ENCODE data around the gene POU2F1.

POU2F1 gene

GRCh38 chr1:167472752-167473521 is 252.3 kb downstream of the POU2F1 start:
- DNase-seq (ENCODE audit: low read depth) = no peak
- TF ChIP-seq, protein P1, sequence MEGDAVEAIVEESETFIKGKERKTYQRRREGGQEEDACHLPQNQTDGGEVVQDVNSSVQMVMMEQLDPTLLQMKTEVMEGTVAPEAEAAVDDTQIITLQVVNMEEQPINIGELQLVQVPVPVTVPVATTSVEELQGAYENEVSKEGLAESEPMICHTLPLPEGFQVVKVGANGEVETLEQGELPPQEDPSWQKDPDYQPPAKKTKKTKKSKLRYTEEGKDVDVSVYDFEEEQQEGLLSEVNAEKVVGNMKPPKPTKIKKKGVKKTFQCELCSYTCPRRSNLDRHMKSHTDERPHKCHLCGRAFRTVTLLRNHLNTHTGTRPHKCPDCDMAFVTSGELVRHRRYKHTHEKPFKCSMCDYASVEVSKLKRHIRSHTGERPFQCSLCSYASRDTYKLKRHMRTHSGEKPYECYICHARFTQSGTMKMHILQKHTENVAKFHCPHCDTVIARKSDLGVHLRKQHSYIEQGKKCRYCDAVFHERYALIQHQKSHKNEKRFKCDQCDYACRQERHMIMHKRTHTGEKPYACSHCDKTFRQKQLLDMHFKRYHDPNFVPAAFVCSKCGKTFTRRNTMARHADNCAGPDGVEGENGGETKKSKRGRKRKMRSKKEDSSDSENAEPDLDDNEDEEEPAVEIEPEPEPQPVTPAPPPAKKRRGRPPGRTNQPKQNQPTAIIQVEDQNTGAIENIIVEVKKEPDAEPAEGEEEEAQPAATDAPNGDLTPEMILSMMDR (conservative IDR thresholded peaks at IDR 0.05; ENCODE audit: low read depth, low read length) = no peak
- H3K4me3 ChIP-seq (ENCODE audit: low read depth, low read length) = no peak overlapping the region

- H3K4me3 ChIP-seq (ENCODE audit: low read depth, low read length) = no peak overlapping the region
- no peak for DNase-seq (ENCODE audit: low read depth)
- TF ChIP-seq, protein P1 (conservative IDR thresholded peaks at IDR 0.05; ENCODE audit: low read depth, low read length) = no peak
These were observed 253.1 kb downstream of the POU2F1 start for GRCh38 chr1:167473761-167474160.

GRCh38 chr1:167474191-167474641 is 253.5 kb downstream of the POU2F1 start:
- TF ChIP-seq, protein P1 (conservative IDR thresholded peaks at IDR 0.05; ENCODE audit: low read depth, low read length) = no peak
- H3K4me3 ChIP-seq (ENCODE audit: low read depth, low read length) = no peak overlapping the region
- no peak for DNase-seq (ENCODE audit: low read depth)

- TF ChIP-seq, protein P1 (conservative IDR thresholded peaks at IDR 0.05; ENCODE audit: low read depth, low read length) = no peak
- no peak for DNase-seq (ENCODE audit: low read depth)
These were observed 255.4 kb downstream of the POU2F1 start for GRCh38 chr1:167476061-167476460.

More at GRCh38 chr1:167476061-167476460, 255.4 kb downstream of the POU2F1 start:
- H3K4me3 ChIP-seq (ENCODE audit: low read depth, low read length) = no peak overlapping the region
